Choroid plexus epithelial cell (primary cell): ENCODE data around the gene FKBP2.
"Not testable (repeated sequence)": the region's sequence is repeated elsewhere in the genome, so short reads cannot be mapped to it uniquely, and the experiment has no call there.

ENCODE experiments used
- DNase-seq: peaks from one replicate; pipeline ENCODE4 v3.0.0-alpha.2; 2010; ENCODE audit warnings: low read depth
- H3K4me3 ChIP-seq: 2 replicates; pipeline ENCODE4 v1.5.1; 2011; ENCODE audit warnings: low read depth, mild to moderate bottlenecking, control low read depth, low read length, moderate library complexity
- CTCF ChIP-seq: conservative IDR thresholded peaks from 2 replicates; pipeline ENCODE4 v1.5.1; 2011; ENCODE audit warnings: low read depth, mild to moderate bottlenecking, control low read depth, inconsistent platforms, low read length, moderate library complexity

The FKBP2 gene

DNA sequence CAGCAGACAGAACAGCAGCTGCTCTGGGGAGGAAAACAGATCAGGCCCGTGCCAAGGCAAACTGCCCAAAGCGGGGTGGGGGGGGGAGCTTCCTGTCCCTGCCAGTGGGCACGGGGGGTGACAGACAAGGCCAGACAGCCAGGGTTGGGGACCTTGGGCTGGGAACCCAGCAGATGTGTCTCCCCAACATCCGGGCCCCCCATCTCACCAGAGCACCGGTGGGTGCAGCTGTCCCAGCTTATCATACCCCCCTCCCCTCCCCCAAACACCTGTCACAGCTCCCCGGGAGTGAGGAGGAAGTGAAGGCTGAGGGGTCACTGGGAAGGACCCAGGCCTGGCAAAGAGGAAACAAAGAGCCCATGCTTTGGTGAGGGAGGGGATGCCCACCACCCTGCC is 4.5 kb downstream of the FKBP2 start:
- no peak for TF ChIP-seq CTCF
- no peak for DNase-seq
- H3K4me3 ChIP-seq = peak overlapping the region; percentile 64

GRCh38 chr11:64245797-64246620 is 5.1 kb downstream of the FKBP2 start:
- peak overlapping the region; percentile 64 for H3K4me3 ChIP-seq
- no peak for TF ChIP-seq CTCF
- DNase-seq = peak; percentile 82

- H3K4me3 ChIP-seq = peak overlapping the region; percentile 64
- not testable (repeated sequence) for DNase-seq
Observed at GRCh38 chr11:64246621-64246870, 5.7 kb downstream of the FKBP2 start.

DNA sequence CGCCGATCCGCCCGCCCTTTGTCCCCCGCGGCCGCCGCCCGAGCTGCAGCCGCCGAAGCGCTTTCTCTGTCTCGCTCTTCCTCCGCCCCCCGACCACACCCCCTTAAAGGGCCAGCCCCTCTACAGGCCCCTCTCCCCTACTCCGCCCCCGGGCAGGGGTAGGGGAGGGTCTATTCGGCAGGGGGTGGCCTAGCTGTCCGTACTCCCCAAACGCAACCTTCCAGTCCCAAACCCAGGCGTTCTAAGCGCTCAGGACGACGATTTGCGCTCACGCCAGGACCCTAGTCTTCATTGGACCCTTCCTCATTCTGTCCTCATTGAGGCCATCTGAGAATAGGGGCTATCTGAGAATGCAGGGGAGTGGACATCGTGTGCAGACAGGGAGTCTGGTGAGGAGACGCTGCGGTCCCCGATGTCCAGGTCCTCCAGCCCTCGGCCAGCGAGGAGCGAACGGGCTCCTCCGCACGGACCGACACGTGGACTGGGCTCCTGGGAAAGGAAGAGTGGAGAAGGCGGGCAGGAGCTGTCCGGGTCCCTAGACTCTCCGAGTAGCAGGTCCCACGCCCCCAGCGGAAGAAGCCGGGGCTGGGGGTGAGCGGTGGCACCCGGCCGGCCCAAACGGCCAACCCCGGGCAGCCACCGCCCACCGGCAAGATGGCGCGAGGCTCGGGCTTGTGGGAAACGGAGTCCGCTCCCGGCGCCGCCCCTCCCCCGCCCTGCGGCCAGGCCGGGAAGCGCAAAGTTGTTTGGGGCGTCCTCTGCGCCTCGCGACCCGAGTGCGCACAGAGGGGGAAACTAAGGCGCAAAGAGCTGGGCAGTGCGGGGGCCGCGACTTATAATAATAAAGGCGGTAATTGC is 6.2 kb downstream of the FKBP2 start, which contains the start of gene PPP1R14B:
TSS of gene PPP1R14B (minus strand) at position 73 of the 858 bp plus-strand sequence. CDS start 270 bp downstream, outside the sequence.
- peak; percentile 87 for DNase-seq
- peak within 1 kb of the TSS; percentile 64 for H3K4me3 ChIP-seq
- TF ChIP-seq CTCF = peak; percentile 4

- peak overlapping the region; percentile 64 for H3K4me3 ChIP-seq
- no peak for TF ChIP-seq CTCF
- no peak for DNase-seq
Observed at GRCh38 chr11:64247729-64248531, 7.0 kb downstream of the FKBP2 start.

DNA sequence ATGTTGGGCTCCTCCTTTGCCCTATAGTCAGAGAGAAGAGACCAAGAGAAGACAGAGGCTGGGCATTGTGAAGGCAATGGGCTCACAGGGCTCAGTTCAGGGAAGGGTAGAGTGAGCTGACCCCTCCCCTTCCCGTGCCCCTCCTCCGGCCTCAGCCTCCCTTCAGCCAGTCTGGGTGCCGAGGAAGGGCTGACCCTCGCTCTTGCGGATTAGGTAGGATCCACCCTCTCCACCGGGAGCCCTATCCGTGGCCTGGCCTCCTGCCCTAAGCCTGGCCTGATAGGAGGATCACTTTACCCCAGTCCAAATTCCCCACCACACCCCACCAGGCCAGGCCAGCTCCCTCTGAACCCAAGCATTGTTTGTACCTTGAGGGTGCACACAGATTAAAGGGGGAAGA is 7.7 kb downstream of the FKBP2 start:
- TF ChIP-seq CTCF = no peak
- H3K4me3 ChIP-seq = no peak overlapping the region
- no peak for DNase-seq

- DNase-seq = no peak
- no peak for TF ChIP-seq CTCF
- H3K4me3 ChIP-seq = no peak overlapping the region
Observed at GRCh38 chr11:64249038-64249437, 8.1 kb downstream of the FKBP2 start.
